Cardiac muscle cell (in vitro differentiated cells and primary cell): ENCODE measurements around the gene ST7. TPM values are rescaled to one million over a fixed set of nuclear protein-coding genes. Genes with fewer than 3 reads are reported as not detected.

Experiments
- DNase-seq, 2 donors: peaks; one replicate each; pipeline versions ENCODE4 v3.0.0 to v3.0.0-alpha.2; 2010 to 2017; ENCODE audit warnings: low read depth in 1 of 2, low spot score in 1 of 2
- H3K27ac ChIP-seq: fragments of 200-600 bp; sonication (generic); 2 replicates; pipeline ENCODE4 v1.5.1; 2016
- H3K27me3 ChIP-seq: fragments of 200-600 bp; sonication (generic); 2 replicates; pipeline ENCODE4 v1.6.0; 2016; ENCODE audit warnings: control low read depth
- H3K36me3 ChIP-seq: fragments of 200-600 bp; sonication (generic); 2 replicates; pipeline ENCODE4 v1.5.1; 2016; ENCODE audit warnings: control low read depth
- H3K4me1 ChIP-seq: fragments of 200-600 bp; sonication (generic); 2 replicates; pipeline ENCODE4 v1.8.1; 2017; ENCODE audit warnings: low read depth, mild to moderate bottlenecking, mixed run types
- H3K4me3 ChIP-seq: fragments of 200-600 bp; sonication (generic); 2 replicates; pipeline ENCODE4 v1.5.1; 2016; ENCODE audit warnings: mild to moderate bottlenecking
- H3K9me3 ChIP-seq: fragments of 200-600 bp; sonication (generic); 2 replicates; pipeline ENCODE4 v1.5.1; 2017; ENCODE audit warnings: low read depth, mild to moderate bottlenecking, control low read depth
- CTCF ChIP-seq: IDR thresholded peaks from 2 replicates; pipeline ENCODE4 v1.5.1; 2012; ENCODE audit warnings: low read depth, mild to moderate bottlenecking, low read length
- polyA plus RNA-seq: library from polyadenylated mRNA; unstranded; fragments of >200 nt; fragmentation: Nextera tagmentation; extraction: Ambion mirVana; gene quantifications from 2 replicates; pipeline ENCODE4 v1.2.1, GENCODE V29; 2016
- total RNA-seq: library from RNA; depleted of rRNA; stranded (reverse); fragments of >200 nt; gene quantifications from 2 replicates; pipeline ENCODE4 v1.2.3, GENCODE V29; 2016

The ST7 gene
- total and polyA plus RNA-seq, 2 experiments from 2014 or later = 83.5 to 96.7 TPM

GRCh38 chr7:117190104-117190503 is 236.8 kb downstream of the ST7 start:
- Histone ChIP-seq H3K27ac (peak overlapping the region; percentile 24), H3K36me3 (peaks cover 36% of the 10 kb centered on the region), H3K27me3 (no peaks in the 10 kb centered on the region), H3K4me3 (no peak overlapping the region), H3K9me3 (no peaks in the 10 kb centered on the region), H3K4me1 (peaks cover 17% of the 10 kb centered on the region)
- TF ChIP-seq CTCF = no peak
- DNase-seq = no peak

- H3K9me3 ChIP-seq = no peaks in the 10 kb centered on the region
- no peak overlapping the region for H3K27ac ChIP-seq
- no peak overlapping the region for H3K4me3 ChIP-seq
- DNase-seq = peak in 1 of 2 donors; percentile 32
- peaks cover 17% of the 10 kb centered on the region for H3K4me1 ChIP-seq
- H3K27me3 ChIP-seq = no peaks in the 10 kb centered on the region
- H3K36me3 ChIP-seq = peaks cover 36% of the 10 kb centered on the region
- TF ChIP-seq CTCF = no peak
These were observed 237.6 kb downstream of the ST7 start for GRCh38 chr7:117190746-117191435.

- Histone ChIP-seq H3K36me3 (peaks cover 40% of the 10 kb centered on the region), H3K27me3 (no peaks in the 10 kb centered on the region), H3K27ac (no peak overlapping the region), H3K4me1 (peaks cover 20% of the 10 kb centered on the region), H3K9me3 (no peaks in the 10 kb centered on the region), H3K4me3 (no peak overlapping the region)
- TF ChIP-seq CTCF = no peak
- DNase-seq = no peak
These were observed 238.8 kb downstream of the ST7 start for GRCh38 chr7:117192108-117192507.

- H3K4me3 ChIP-seq = no peak overlapping the region
- no peaks in the 10 kb centered on the region for H3K9me3 ChIP-seq
- H3K36me3 ChIP-seq = peaks cover 40% of the 10 kb centered on the region
- peaks cover 18% of the 10 kb centered on the region for H3K4me1 ChIP-seq
- no peaks in the 10 kb centered on the region for H3K27me3 ChIP-seq
- peak in 1 of 2 donors; percentile 34 for DNase-seq
- H3K27ac ChIP-seq = peak overlapping the region; percentile 65
- no peak for TF ChIP-seq CTCF
These were observed 240.3 kb downstream of the ST7 start for GRCh38 chr7:117193564-117193963.

- H3K4me3 ChIP-seq = no peak overlapping the region
- no peak for TF ChIP-seq CTCF
- peaks cover 40% of the 10 kb centered on the region for H3K36me3 ChIP-seq
- H3K27me3 ChIP-seq = no peaks in the 10 kb centered on the region
- H3K27ac ChIP-seq = peak overlapping the region; percentile 65
- H3K4me1 ChIP-seq = peaks cover 14% of the 10 kb centered on the region
- H3K9me3 ChIP-seq = no peaks in the 10 kb centered on the region
- DNase-seq = no peak
These were observed 241.1 kb downstream of the ST7 start for GRCh38 chr7:117194445-117194844.
